CD4-positive, alpha-beta T cell treated with Interleukin-17A for 4 hours (primary cell): ENCODE measurements around the gene PYGL.
A peak's percentile ranks its signal among the peaks of the same experiment; 100 is the strongest.
"Not testable (repeated sequence)": the region's sequence is repeated elsewhere in the genome, so short reads cannot be mapped to it uniquely, and the experiment has no call there.

Source experiments
- DNase-seq: peaks from one replicate; pipeline ENCODE4 v3.0.0-alpha.2; 2020; ENCODE audit warnings: mixed read lengths

Gene PYGL

GRCh38 chr14:50924843-50925242 lies 19.4 kb downstream of the PYGL start:
- DNase-seq, result no peak

DNA sequence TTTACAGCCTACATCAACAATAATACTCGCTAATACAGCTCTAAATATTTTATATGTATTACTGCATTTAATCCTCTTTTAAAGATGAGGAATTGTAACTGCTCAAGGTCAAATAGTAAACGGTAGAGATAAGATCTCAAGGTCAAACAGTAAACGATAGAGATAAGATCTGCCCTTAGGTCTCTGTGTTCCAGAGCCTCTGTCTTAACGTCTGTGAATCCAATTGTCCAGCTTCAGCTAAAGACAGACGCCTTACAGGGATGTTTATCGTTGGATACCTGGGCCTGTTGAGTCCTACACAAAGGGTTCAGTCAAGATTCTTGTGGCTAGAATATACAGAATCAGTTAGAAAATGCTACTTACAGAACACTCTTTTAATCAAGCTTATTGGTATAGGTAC lies 20.0 kb downstream of the PYGL start:
- no peak for DNase-seq

DNA sequence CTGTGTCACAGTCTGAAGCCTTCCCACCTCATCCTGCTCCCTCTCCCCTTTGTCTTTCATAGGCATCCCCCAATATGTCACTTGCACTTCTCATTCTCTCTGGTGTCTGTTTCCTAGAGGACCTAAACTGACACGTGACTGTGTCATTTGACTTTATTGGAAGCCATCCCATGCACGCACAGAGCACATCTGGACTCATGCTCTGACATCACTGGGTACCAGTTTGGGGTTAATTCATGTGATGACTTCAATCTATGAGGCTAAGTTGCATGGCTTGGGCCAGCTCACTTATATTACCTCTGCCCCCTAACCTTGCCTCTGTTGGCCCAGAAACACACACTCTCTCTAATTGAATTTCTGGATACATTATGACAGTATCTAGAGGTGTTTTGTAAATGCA lies 21.5 kb downstream of the PYGL start:
- DNase-seq, result no peak

GRCh38 chr14:50920482-50921230 lies 23.6 kb downstream of the PYGL start:
- no peak for DNase-seq

DNA sequence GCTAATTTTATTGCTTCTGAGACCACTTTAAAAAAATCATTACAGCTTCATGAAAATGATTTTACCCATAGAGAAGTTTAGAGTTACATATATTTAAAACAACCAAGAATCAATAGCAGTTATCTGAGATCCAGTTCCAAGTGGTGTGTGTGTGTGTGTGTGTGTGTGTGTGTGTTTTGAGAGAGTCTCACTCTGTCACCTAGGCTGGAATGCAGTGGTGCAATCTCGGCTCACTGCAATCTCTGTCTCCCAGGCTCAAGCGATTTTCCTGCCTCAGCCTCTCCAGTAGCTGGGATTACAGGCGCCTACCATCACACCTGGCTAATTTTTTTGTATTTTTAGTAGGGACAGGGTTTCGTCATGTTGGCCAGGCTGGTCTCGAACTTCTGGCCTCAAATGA lies 24.8 kb downstream of the PYGL start:
- not testable (repeated sequence) for DNase-seq

GRCh38 chr14:50917449-50917848 lies 26.8 kb downstream of the PYGL start:
- no peak for DNase-seq

DNA sequence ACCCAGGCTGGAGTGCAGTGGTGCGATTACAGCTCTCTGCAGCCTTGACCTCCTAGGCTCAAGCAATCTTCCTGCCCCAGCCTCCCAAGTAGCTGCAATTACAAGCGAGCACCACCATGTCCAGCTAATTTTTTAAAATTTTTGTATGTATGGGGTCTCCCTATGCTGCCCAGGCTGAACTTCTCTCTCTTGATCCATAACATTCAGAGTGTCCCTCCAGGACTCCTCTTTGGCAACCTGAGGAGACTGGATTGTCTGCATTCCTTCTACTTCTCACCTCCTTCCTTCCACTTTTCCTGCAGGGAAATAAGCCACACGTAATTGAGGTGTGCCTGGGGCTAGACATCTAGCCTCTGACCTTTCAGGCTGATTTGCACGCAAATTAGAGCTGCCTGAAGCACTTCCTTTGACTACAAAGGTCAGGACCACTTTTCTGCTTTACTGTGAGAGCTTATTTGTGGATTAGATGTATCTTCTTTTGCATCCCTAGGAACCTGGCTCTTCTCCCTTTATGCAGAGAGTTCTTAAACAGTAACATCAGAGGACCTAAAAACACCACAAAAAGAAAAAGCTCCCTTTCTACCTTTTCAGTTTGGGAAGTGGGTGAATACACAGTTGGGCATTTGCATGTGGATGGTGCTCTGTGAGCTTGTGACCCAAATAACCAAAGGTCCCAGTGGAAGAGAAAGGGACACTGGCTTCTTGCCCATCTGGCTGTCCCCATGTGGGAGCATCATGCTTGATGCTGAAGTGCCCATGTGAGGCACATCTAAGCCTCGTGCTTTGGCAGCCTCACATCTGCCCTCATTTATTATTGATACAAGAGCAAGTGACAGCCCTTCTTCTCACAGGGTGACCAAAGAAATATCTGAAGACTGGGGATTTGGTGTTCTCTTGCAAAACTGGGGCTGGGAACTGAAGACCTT lies 33.5 kb downstream of the PYGL start:
- no peak for DNase-seq

DNA sequence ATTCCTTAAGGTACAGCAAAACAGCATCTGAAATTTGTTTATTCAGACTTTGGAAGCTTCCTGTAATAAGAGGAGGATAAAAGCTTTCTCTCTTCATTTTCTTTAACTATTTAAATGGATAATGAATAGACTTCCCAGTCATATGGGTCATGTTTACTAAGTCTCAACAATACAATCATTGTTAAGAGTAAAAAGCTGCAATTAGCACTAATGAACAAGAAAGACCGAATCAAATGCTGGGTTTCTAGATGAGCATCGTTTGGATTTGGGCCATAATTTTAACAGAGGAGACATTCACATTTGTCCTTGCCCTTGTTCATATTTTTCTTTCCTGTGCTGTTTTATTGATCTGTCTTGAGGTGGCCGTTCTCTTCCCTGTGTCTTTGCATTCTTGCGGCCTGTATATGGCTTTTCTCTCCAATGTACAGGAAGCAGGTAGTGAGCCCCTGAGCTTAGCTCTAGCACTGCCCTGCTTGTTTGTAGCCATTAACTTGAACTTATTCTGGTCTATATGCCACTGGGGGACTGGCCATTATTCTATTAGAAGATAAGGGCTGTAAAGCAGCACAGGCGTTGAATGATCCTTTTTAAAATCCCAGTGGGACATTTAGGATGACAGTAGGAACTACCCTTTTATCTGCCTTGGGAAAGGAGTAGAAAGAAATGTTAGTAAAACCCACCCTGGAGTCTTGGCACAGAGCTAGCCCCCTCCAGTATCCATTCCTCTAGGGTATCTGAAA lies 37.8 kb downstream of the PYGL start:
- DNase-seq, result no peak

DNA sequence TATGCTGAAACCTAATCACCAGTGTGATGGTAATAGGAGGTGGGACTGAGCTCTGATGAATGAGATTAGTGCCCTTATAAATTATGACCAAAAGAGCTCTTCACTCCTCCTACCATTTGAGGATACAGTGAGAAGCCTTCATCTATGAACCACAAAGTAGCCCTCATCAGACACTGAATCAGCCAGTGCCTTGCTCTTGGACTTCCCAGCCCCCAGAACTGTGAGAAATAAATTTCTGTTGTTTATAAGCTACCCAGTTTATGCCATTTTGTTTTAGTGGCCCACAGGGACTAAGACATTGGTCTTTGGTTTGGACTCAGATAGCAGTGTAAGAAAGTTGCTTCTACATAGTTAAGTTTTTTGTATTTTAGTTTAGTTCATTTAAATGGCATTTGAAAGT lies 39.6 kb downstream of the PYGL start:
- DNase-seq, result no peak

- no peak for DNase-seq
These were observed 42.9 kb downstream of the PYGL start for GRCh38 chr14:50901361-50901760.

DNA sequence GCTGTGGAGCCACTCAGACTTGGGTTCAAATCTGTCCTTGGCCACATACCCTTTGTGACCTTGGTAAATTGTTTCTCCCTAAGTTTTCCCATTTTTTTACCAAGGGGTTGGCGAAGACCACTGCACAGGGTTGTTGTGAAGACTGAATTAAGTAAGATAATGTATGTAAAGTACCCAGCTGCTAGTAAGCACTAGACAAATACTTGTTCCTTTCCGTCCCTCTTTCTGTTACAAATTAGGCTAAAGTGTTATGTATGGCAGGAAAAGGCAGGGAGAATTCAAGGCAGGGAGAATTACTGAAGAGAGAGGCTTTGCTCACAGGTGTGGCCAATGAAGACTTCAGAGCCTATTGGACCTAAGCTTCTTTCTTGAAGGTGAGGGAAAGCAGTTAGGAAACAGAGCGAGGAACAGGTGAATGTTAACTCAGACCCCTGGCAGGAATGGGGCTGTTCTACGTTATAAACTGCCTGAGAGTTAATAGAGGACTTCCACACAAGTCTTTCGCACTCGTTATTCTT lies 46.6 kb downstream of the PYGL start:
- no peak for DNase-seq

- DNase-seq, result not testable (repeated sequence)
These were observed 47.3 kb downstream of the PYGL start for GRCh38 chr14:50897005-50897404.

- DNase-seq, result not testable (repeated sequence)
These were observed 47.9 kb downstream of the PYGL start for GRCh38 chr14:50896421-50896820.

- no peak for DNase-seq
These were observed 52.0 kb downstream of the PYGL start for GRCh38 chr14:50892255-50892654.

DNA sequence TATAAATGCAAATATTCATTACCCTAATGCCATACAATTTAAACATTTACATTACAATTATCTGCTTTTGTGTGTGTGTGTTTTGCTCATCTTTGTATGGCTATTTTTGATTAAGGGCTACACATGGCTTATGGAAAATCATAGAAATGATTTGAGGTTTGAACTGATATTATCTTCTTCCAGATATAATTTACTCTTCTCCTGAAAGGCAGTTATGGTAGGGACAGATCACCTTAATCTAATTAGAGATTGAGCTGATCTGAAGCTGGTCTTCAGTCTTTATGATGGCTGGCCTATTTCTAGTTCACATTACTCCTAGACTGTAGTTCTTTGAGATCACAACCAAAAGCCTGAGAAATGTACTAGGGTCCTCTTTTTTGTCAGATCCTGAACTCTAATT lies 56.8 kb downstream of the PYGL start:
- no peak for DNase-seq

- DNase-seq, result no peak
These were observed 60.5 kb downstream of the PYGL start for GRCh38 chr14:50883827-50884197.

GRCh38 chr14:50882932-50883826 lies 61.1 kb downstream of the PYGL start:
- DNase-seq, result no peak

- peak; percentile 69 for DNase-seq
These were observed 68.8 kb downstream of the PYGL start for GRCh38 chr14:50875359-50876070.

- no peak for DNase-seq
These were observed 69.5 kb downstream of the PYGL start for GRCh38 chr14:50874757-50875156.

DNA sequence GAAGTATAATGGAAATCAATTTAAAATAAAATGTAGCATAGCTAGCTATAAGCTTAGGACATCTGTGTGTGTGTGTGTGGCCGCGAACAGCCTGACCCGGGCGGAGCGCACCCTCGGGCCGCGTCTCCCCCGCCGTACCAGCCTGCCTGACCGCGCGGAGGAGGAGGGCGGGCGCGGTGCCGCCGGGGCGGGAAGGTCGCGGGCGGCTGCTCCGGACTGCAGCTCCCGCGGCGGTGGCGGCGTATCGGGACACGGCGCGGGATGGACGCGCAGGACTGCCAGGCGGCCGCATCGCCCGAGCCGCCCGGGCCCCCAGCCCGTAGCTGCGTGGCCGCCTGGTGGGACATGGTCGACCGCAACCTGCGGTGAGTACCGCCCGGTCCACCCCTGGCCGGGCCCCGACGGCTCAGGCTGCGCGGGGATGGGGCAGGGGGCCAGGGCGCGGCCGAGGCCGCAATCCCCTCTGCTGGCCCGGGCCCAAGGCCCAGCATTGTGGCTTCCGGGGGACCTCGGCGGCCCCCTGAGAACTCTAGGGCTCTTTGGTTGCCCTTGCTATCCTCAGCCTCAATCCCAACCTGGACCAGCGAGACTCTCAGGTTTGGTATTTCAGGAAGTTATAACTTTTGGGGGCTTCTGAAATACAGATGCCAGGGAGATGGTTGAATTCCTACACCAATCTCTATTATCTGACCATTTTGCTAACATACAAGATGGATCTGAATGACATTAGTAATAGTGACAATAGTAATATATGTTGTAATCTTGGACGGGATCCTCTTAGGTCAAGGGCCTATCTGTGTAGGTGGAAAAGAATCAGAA lies 72.2 kb downstream of the PYGL start, which contains the start of gene ABHD12B:
Gene ABHD12B (plus strand): TSS at position 140 of the 819 bp plus-strand sequence. CDS start 122 bp downstream, at position 262.
- DNase-seq, result no peak
